Inferior parietal cortex (tissue), 1 donor: ENCODE measurements around the gene GIPC2.
A peak's percentile ranks its signal among the peaks of the same experiment; 100 is the strongest.

Experiments
- DNase-seq: peaks from one replicate; pipeline ENCODE4 v3.0.0-alpha.2; 2016; ENCODE audit errors: extremely low spot score

Gene GIPC2

GRCh38 chr1:78145105-78145580 is 99.4 kb downstream of the GIPC2 start:
- peak; percentile 73 for DNase-seq

DNA sequence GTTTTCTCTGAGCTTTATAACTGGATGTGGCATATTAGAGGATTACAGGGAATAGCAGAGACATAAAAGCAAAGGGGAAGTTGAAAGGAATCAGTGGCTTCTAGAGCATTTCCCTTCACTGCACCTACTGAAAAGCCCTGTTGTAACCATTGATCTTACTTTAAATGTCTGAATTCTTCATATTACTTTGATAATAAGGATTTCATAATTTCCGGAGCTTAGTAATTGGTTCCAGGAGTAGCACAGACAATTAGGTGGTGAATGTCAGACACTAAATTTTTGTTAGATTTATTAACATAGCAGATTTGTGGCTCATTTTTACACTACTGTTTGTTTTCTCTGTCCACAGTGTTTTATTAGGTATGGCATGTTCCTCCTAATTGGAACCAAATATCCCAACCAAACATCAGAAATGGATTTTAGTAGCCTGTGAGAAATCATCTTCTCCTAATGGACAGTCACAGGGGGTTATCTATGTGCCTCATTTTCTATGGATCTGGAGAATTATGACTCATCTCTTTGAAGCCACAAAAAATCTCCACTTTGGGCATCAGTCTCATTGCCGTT is 100.5 kb downstream of the GIPC2 start:
- DNase-seq, result no peak

DNA sequence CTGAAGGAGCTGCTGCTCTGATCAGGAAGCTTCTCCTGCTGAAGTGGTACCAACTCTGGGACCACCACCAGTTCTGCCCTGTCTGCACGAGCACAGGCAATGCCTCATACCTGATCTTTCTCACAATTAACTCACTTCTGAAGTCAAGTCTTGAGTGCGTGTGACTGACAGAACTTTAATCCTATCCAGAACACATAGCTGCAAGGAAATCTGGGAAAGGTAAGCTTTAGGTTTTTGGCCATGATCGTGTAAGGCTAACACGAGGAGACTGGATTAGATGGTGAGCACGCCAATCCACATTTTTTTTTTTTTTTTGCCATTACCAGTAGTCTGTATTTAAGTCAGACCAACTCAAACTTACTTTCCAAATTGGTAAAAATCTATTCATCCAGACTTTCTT is 101.3 kb downstream of the GIPC2 start:
- DNase-seq, result no peak

DNA sequence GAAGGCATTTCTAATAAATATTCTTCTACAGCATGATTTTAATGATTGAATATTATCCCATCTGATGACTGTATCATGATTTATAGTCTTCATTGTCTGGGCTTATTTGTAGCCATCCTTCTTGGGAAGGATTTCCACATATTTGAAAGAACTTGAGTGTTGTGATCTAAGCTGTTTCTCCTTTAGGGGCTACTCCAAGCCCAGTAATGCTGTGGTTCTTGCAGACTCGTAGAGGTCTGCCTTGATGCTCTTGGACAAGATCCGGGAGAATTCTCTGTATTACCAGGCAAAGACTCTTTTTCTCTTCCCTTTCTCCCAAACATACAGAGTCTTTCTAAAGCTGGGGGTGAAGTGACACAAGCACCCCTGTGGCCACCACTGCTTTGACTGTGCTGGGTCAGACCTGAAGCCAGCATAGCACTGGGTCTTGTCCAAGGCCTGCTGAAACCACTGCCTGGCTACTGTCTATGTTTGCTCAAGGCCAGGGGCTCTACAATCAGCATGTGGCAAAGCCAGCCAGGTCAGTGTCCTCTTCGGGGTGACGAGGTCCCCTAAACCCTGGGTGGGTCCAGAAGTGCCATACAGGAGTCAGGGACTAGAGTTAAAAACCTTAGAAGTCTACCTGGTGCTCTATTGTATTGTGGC is 107.4 kb downstream of the GIPC2 start:
- DNase-seq, result no peak

GRCh38 chr1:78155121-78155520 is 109.4 kb downstream of the GIPC2 start:
- DNase-seq, result no peak

GRCh38 chr1:78156805-78157521 is 111.2 kb downstream of the GIPC2 start:
- DNase-seq, result no peak

DNA sequence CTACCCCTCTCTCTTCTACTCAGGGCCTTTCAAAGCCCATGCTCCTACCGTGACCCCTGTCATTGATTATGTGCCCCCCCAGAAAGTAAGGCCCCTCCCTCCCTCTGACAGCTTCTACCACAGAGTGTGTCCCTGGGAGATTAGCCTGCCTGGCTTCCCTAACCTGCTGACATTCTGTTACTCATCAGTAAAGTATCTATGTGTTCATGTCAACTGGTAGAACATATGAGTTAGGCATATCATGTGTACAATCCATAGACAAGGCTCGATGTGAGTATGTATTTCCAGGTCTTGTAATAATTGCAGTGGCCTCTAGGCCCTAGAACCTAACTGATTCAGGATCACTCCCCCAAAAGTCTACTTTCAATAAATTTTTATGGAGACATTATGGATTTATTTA is 120.0 kb downstream of the GIPC2 start:
- no peak for DNase-seq

GRCh38 chr1:78168306-78168705 is 122.5 kb downstream of the GIPC2 start:
- DNase-seq, result no peak

GRCh38 chr1:78170859-78171258 is 125.1 kb downstream of the GIPC2 start:
- DNase-seq, result no peak

DNA sequence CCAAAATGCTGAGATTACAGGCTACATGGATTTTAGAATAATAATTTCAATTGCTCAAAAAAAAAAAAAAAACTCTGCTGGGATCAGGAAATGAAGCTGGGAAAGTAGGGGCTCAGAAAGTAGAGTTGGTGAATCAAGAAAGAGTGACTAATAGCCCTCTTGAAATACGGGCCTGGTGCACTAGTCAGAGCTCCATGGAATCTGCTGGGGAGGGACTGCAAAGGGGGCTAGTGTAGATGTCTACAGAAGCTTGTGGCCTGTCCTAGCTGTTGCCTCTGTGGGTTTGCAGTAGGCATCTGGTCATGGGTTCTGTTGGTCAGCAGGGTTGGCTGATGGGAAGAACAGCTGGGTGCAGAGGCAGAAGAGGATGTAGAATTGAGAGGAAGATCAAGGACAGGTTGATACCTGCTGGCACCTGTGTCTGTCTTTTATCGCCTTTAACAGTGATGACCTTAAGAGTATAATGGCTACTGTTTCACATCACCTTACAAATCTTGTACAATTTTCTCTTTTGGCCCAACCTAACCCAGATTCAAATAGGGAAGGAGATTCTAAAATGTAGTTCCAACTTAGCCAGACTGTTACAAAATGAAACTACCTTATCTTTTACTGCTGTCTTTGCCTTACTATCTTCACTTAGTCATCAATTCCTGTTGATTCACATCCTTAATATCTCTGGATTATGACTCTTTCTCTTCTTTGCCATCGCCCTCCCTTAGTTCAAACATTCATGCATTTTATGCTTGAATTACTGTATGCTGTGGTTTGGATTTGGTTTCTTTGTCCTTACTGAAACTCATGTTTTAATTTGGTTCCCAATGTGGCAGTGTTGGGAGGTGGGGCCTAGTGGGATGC is 126.2 kb downstream of the GIPC2 start:
- no peak for DNase-seq

- no peak for DNase-seq
Measured at GRCh38 chr1:78176448-78176847, 130.7 kb downstream of the GIPC2 start.

DNA sequence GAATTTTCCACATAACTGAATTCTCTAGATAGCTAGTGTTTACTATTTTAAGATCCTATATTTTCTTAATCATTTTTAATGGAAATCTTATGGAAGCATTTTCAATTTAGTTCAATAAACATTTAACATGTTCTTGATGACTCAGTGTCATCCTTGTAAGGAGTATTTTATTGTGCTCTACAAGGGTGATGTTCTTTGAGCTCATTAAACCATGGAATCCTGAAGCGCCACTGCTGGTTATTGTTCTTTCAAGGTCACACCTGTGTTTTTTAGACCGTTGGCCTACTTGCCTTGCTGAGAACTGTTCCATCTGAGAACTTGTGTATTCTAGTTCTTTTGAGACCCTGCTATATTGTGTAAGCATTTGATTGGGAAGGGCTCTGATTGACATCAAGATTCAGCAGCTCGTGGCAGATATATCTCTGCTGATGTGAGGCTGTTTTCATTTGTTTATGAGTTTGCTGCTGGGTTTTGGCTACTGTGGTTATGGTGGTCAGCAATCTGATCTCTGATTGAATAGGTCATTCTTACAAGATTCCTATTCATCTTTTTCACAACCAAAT is 132.0 kb downstream of the GIPC2 start:
- DNase-seq, result no peak

- no peak for DNase-seq
Measured at GRCh38 chr1:78178816-78179215, 133.1 kb downstream of the GIPC2 start.

- DNase-seq, result no peak
Measured at GRCh38 chr1:78184460-78185072, 138.8 kb downstream of the GIPC2 start.
